Measurements from ENCODE around the gene UBXN4. TPM values are rescaled to one million over a fixed set of nuclear protein-coding genes. Genes with fewer than 3 reads are reported as not detected.
"Not testable (repeated sequence)": the region's sequence is repeated elsewhere in the genome, so short reads cannot be mapped to it uniquely, and the experiment has no call there.

The UBXN4 gene
- total and polyA plus RNA-seq, 4 donors: 79.0 to 112 (median 102) TPM

DNA sequence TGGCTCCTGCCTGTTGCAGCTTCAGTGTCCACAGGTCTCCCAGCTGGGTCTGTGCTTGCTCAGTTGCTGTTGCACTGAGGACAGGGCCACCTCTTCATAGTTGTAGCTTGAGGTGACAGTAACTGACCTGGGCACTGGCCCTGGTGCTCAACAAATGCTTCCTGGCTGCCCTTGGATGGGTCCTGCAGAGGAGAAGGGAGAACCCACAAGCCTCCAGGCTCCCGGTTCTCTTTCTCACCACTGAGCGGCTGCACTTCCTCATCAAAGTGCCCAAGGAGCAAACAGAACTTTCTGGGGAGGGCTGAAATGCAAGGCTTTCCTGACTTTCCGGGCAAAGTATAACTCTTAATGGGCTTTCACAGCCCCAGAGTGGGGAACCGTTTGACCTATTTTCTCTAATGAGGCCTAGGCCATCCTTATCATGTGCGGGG is 56.6 kb downstream of the UBXN4 start:
- no peaks in the 10 kb centered on the region for H3K9me3 ChIP-seq (ENCODE audit: control insufficient read depth, insufficient read depth, low read length)
- no peaks in the 10 kb centered on the region for H3K36me3 ChIP-seq (ENCODE audit: control insufficient read depth, insufficient read depth, low read length)
- 92% methylated on average over 2 of the region's 5 CpGs for WGBS (ENCODE audit: insufficient coverage)
- no peak overlapping the region for H3K27ac ChIP-seq (ENCODE audit: low read depth, low read length)
- no peak overlapping the region for H3K4me3 ChIP-seq (ENCODE audit: low read depth, low read length)
- peaks cover 3% of the 10 kb centered on the region for H3K4me1 ChIP-seq (ENCODE audit: control insufficient read depth, insufficient read depth, low read length)
- H3K27me3 ChIP-seq (ENCODE audit: control insufficient read depth, insufficient read depth, low read length): no peaks in the 10 kb centered on the region
- no peak for DNase-seq (ENCODE audit: low read depth in 4 of 6, low spot score in 6 of 6)

DNA sequence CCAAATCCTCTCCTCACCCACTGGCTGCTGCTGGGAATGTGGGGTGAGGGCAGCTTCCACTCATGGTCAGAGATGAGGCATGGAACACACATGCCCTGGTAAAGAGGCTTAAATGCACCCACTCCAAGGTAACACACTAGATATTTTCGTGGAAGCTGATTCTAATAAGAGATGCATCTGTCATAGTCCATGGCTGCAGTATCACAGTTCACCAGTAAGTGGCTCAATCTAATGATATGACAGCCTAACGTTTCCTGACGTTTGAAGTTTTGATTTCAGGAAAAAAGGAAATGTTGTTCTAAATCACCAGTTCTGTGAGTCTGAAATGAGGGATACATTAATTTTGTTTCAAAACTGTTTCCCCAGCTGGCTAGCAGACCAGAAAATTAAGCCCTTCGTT is 57.1 kb downstream of the UBXN4 start:
- no peaks in the 10 kb centered on the region for H3K9me3 ChIP-seq (ENCODE audit: control insufficient read depth, insufficient read depth, low read length)
- H3K27ac ChIP-seq (ENCODE audit: low read depth, low read length): no peak overlapping the region
- H3K4me1 ChIP-seq (ENCODE audit: control insufficient read depth, insufficient read depth, low read length): peaks cover 3% of the 10 kb centered on the region
- peak in 1 of 6 donors; percentile 24 for DNase-seq (ENCODE audit: low read depth in 4 of 6, low spot score in 6 of 6)
- H3K4me3 ChIP-seq (ENCODE audit: low read depth, low read length): no peak overlapping the region
- no peaks in the 10 kb centered on the region for H3K36me3 ChIP-seq (ENCODE audit: control insufficient read depth, insufficient read depth, low read length)
- H3K27me3 ChIP-seq (ENCODE audit: control insufficient read depth, insufficient read depth, low read length): no peaks in the 10 kb centered on the region
- WGBS (ENCODE audit: insufficient coverage): 76% methylated on average over 4 of the region's 4 CpGs

DNA sequence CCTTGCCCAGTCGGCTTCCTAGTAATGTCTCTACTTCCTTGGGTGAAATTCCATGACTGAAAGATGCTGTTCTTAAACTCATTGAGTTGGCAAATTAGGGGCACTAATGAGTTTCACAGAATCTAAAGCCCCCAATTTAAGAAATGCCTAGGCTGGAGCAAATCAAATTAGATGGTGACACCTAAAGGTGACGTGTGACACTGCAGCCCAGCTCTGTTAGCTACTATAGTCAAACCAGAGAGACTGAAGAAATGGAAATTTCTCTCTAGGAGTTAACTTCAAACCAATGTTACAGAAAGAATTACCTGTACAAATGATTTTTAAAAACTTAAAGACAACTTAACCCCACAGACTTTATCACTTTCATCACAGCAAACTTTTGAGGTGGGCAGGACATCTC is 58.1 kb downstream of the UBXN4 start:
- Histone ChIP-seq H3K4me3 (ENCODE audit: low read depth, low read length) (no peak overlapping the region), H3K36me3 (ENCODE audit: control insufficient read depth, insufficient read depth, low read length) (no peaks in the 10 kb centered on the region), H3K9me3 (ENCODE audit: control insufficient read depth, insufficient read depth, low read length) (no peaks in the 10 kb centered on the region), H3K27me3 (ENCODE audit: control insufficient read depth, insufficient read depth, low read length) (no peaks in the 10 kb centered on the region), H3K27ac (ENCODE audit: low read depth, low read length) (no peak overlapping the region), H3K4me1 (ENCODE audit: control insufficient read depth, insufficient read depth, low read length) (peaks cover 3% of the 10 kb centered on the region)
- no peak for DNase-seq (ENCODE audit: low read depth in 4 of 6, low spot score in 6 of 6)
- 0% methylated on average over 1 of the region's 2 CpGs for WGBS (ENCODE audit: insufficient coverage)

DNA sequence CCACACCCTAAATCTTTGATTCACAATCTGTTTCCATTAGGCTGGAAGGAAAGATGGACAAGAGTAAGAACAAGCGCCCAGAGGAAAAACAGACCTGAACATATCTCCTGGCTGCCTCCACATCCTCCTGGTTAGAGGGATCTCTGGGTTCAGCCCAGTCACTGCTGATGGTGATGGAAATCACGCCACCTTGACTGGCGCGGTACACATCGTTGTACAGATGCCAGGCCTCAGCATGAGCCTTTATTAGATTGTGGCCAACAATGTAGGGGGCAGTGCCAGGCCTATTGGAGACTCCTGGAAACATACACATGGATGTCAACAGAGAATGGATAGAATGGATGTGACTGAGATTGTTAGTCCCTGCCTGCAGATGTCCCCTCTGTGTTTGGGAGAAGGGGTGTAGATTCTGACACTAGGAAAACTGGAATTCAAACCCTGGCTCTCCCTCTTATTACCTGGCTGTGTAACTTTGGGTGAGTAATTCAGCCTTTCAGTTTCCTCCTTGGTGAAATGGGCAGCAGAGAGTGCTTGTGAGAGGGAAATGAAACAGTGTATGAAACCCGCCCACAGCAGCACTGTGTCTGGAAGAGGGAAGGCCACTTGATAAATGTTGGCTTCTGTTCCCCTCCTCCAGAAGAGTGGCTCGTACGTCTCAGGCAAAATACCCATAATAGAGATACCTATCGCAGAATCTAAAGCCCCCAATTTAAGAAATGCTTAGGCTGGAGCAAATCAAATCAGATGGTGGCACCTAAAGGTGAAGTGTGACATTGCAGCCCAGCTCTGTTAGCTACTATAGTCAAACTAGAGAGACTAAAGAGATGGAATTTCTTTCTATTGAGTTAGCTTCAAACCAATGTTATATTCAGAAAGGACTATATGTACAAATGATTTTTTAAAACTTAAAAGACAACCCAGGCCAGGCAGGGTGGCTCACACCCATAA is 59.1 kb downstream of the UBXN4 start:
- WGBS (ENCODE audit: insufficient coverage): 94% methylated on average over 4 of the region's 9 CpGs
- Histone ChIP-seq H3K27me3 (ENCODE audit: control insufficient read depth, insufficient read depth, low read length) (no peaks in the 10 kb centered on the region), H3K4me3 (ENCODE audit: low read depth, low read length) (no peak overlapping the region), H3K36me3 (ENCODE audit: control insufficient read depth, insufficient read depth, low read length) (no peaks in the 10 kb centered on the region), H3K4me1 (ENCODE audit: control insufficient read depth, insufficient read depth, low read length) (peaks cover 3% of the 10 kb centered on the region), H3K9me3 (ENCODE audit: control insufficient read depth, insufficient read depth, low read length) (no peaks in the 10 kb centered on the region), H3K27ac (ENCODE audit: low read depth, low read length) (no peak overlapping the region)
- DNase-seq (ENCODE audit: low read depth in 4 of 6, low spot score in 6 of 6): no peak

DNA sequence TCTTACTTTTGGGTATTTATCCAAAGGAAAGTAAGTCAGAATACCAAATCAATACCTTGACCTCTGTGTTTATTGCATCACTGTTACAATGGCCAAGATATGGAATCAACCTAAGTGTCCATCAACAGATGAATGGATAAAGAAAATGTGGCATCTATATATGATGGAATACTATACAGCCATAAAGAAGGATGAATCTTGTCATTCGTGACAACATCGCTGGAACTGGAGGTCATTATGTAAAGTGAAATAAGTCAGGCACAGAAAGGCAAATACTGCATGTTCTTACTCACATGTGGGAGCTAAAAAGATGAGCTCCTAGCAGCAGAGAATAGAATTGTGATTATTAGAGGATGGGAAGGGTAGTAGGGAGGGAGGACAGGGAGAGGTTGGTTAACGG is 60.7 kb downstream of the UBXN4 start:
- H3K4me3 ChIP-seq (ENCODE audit: low read depth, low read length): no peak overlapping the region
- no peaks in the 10 kb centered on the region for H3K27me3 ChIP-seq (ENCODE audit: control insufficient read depth, insufficient read depth, low read length)
- WGBS (ENCODE audit: insufficient coverage): 63% methylated on average over 3 of the region's 3 CpGs
- H3K27ac ChIP-seq (ENCODE audit: low read depth, low read length): no peak overlapping the region
- H3K4me1 ChIP-seq (ENCODE audit: control insufficient read depth, insufficient read depth, low read length): peaks cover 3% of the 10 kb centered on the region
- H3K36me3 ChIP-seq (ENCODE audit: control insufficient read depth, insufficient read depth, low read length): no peaks in the 10 kb centered on the region
- H3K9me3 ChIP-seq (ENCODE audit: control insufficient read depth, insufficient read depth, low read length): no peaks in the 10 kb centered on the region
- no peak for DNase-seq (ENCODE audit: low read depth in 4 of 6, low spot score in 6 of 6)

DNA sequence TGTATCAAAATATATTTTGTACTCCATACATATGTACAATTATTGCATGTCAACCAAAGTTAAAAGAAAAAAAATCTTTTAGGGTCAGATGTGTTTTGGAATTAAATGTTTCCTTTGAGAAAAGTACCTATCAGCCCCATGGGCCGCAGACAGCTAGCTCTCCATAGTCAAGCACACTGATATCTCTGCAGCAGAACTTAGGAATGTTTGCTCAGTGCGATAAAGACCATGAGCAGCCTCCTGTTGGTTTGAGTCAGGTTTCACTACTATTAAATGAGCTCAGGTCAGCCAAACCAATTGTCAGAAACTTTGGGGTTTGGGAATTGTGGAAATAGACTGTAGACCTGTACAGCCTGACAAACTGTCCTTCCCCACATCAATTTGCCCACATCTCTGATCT is 61.6 kb downstream of the UBXN4 start:
- Histone ChIP-seq H3K36me3 (ENCODE audit: control insufficient read depth, insufficient read depth, low read length) (no peaks in the 10 kb centered on the region), H3K27ac (ENCODE audit: low read depth, low read length) (no peak overlapping the region), H3K9me3 (ENCODE audit: control insufficient read depth, insufficient read depth, low read length) (no peaks in the 10 kb centered on the region), H3K27me3 (ENCODE audit: control insufficient read depth, insufficient read depth, low read length) (no peaks in the 10 kb centered on the region), H3K4me1 (ENCODE audit: control insufficient read depth, insufficient read depth, low read length) (no peaks in the 10 kb centered on the region), H3K4me3 (ENCODE audit: low read depth, low read length) (no peak overlapping the region)
- no peak for DNase-seq (ENCODE audit: low read depth in 4 of 6, low spot score in 6 of 6)
- no CpG with 5 or more reads among the region's 2 CpGs for WGBS (ENCODE audit: insufficient coverage)

DNA sequence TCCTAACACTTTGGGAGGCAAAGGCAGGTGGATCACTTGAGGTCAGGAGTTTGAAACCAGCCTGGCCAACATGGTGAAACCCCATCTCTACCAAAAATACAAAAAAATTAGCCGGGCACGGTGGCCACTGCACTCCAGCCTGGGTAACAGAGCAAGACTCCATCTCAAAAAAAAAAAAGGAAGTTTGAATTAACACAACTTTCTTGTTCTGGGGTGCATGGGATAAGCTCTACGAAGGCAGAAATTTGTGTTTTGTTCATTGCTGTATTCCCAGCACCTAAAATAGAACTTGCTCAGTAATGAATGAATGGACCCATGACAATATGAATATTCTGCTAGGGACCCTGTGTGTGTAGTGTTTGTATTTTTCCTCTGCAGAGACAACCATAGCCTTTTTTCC is 66.2 kb downstream of the UBXN4 start:
- not testable (repeated sequence) for H3K27ac ChIP-seq (ENCODE audit: low read depth, low read length); H3K4me3 ChIP-seq (ENCODE audit: low read depth, low read length); H3K4me1 ChIP-seq (ENCODE audit: control insufficient read depth, insufficient read depth, low read length); H3K27me3 ChIP-seq (ENCODE audit: control insufficient read depth, insufficient read depth, low read length); DNase-seq (ENCODE audit: low read depth in 4 of 6, low spot score in 6 of 6); H3K36me3 ChIP-seq (ENCODE audit: control insufficient read depth, insufficient read depth, low read length); H3K9me3 ChIP-seq (ENCODE audit: control insufficient read depth, insufficient read depth, low read length)
- no CpG with 5 or more reads among the region's 3 CpGs for WGBS (ENCODE audit: insufficient coverage)

DNA sequence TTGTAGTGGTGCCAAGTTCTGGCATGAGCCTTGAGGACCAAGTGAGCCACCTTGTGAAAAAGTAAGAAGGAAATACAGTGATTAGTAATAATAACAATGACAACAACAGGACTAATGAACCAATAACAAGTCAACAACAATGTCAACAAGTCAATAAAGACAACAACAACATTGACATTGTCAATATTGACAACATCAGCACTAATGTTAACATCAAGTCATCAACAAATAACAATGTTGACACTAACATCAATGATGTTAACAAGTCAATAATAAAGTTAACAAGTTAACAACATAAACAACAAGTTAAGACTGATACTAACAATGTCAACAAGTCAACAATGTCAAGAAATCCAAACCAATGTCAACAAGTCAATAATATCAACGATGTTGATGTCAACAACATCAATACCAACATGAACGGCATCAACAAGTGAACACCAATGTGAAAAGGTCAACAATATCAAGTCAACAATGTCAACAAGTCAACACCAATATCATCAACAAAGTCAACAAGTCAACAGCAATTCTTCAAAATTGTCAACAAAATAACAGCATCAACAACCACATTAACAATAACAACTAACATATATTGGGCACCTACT is 71.4 kb downstream of the UBXN4 start:
- no peak overlapping the region for H3K4me3 ChIP-seq (ENCODE audit: low read depth, low read length)
- no peaks in the 10 kb centered on the region for H3K27me3 ChIP-seq (ENCODE audit: control insufficient read depth, insufficient read depth, low read length)
- no peaks in the 10 kb centered on the region for H3K9me3 ChIP-seq (ENCODE audit: control insufficient read depth, insufficient read depth, low read length)
- DNase-seq (ENCODE audit: low read depth in 4 of 6, low spot score in 6 of 6): no peak
- H3K4me1 ChIP-seq (ENCODE audit: control insufficient read depth, insufficient read depth, low read length): no peaks in the 10 kb centered on the region
- 84% methylated on average over 2 of the region's 2 CpGs for WGBS (ENCODE audit: insufficient coverage)
- H3K27ac ChIP-seq (ENCODE audit: low read depth, low read length): no peak overlapping the region
- no peaks in the 10 kb centered on the region for H3K36me3 ChIP-seq (ENCODE audit: control insufficient read depth, insufficient read depth, low read length)

DNA sequence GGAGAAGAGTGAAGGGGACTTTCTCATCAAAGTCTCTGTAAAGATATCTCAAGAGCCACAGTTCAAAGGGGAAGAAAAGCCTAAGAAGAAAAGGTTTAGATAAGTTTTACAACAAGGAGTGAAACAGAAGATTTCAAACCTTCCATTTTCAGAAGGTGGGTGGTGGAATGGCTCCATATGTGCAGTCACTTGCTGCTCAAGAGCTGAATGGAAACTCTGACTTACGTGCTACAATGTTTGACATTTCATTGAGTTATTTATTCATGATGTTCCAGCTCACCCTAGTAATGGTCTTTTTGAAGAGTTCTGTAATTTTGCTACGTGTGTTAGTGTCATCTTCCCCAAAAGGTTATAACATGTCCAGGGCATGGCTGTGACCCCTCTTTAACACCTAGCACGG is 73.6 kb downstream of the UBXN4 start:
- no peak overlapping the region for H3K4me3 ChIP-seq (ENCODE audit: low read depth, low read length)
- H3K36me3 ChIP-seq (ENCODE audit: control insufficient read depth, insufficient read depth, low read length): no peaks in the 10 kb centered on the region
- no peaks in the 10 kb centered on the region for H3K27me3 ChIP-seq (ENCODE audit: control insufficient read depth, insufficient read depth, low read length)
- no peaks in the 10 kb centered on the region for H3K4me1 ChIP-seq (ENCODE audit: control insufficient read depth, insufficient read depth, low read length)
- no CpG with 5 or more reads among the region's 3 CpGs for whole genome bisulfite sequencing (ENCODE audit: insufficient coverage)
- DNase-seq (ENCODE audit: low read depth in 4 of 6, low spot score in 6 of 6): no peak
- no peak overlapping the region for H3K27ac ChIP-seq (ENCODE audit: low read depth, low read length)
- H3K9me3 ChIP-seq (ENCODE audit: control insufficient read depth, insufficient read depth, low read length): no peaks in the 10 kb centered on the region

DNA sequence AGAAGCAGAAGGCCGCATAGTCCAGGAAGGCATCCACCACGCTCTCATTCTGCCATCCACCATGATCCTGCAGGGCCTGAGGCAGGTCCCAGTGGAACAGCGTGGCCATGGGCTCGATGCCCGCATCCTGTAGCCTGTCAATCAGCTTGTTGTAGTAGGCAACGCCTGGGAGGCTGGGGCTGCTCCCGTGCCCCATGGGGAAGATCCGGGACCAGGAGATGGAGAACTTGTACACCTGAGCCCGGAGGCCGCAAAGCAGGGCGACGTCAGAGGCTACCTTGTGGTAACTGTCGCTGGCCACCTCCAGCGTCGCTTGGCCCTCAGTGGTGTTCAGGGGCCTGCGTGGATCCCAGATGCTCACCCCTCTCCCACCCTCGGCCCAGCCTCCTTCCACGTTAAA is 75.8 kb downstream of the UBXN4 start:
- no peak for DNase-seq (ENCODE audit: low read depth in 4 of 6, low spot score in 6 of 6)
- 90% methylated on average over 16 of the region's 18 CpGs for WGBS (ENCODE audit: insufficient coverage)
- no peaks in the 10 kb centered on the region for H3K36me3 ChIP-seq (ENCODE audit: control insufficient read depth, insufficient read depth, low read length)
- no peaks in the 10 kb centered on the region for H3K9me3 ChIP-seq (ENCODE audit: control insufficient read depth, insufficient read depth, low read length)
- no peaks in the 10 kb centered on the region for H3K4me1 ChIP-seq (ENCODE audit: control insufficient read depth, insufficient read depth, low read length)
- H3K27ac ChIP-seq (ENCODE audit: low read depth, low read length): no peak overlapping the region
- no peak overlapping the region for H3K4me3 ChIP-seq (ENCODE audit: low read depth, low read length)
- H3K27me3 ChIP-seq (ENCODE audit: control insufficient read depth, insufficient read depth, low read length): no peaks in the 10 kb centered on the region

Measured in spinal cord (tissue), 10 donors.